T1000 (cell line): ENCODE results near the gene SHISA7.

Source experiments
- DNase-seq: peaks from one replicate; lab custom pipeline; 2025; ENCODE audit warnings: mixed read lengths; lab: John Stamatoyannopoulos, UW

Gene SHISA7

DNA sequence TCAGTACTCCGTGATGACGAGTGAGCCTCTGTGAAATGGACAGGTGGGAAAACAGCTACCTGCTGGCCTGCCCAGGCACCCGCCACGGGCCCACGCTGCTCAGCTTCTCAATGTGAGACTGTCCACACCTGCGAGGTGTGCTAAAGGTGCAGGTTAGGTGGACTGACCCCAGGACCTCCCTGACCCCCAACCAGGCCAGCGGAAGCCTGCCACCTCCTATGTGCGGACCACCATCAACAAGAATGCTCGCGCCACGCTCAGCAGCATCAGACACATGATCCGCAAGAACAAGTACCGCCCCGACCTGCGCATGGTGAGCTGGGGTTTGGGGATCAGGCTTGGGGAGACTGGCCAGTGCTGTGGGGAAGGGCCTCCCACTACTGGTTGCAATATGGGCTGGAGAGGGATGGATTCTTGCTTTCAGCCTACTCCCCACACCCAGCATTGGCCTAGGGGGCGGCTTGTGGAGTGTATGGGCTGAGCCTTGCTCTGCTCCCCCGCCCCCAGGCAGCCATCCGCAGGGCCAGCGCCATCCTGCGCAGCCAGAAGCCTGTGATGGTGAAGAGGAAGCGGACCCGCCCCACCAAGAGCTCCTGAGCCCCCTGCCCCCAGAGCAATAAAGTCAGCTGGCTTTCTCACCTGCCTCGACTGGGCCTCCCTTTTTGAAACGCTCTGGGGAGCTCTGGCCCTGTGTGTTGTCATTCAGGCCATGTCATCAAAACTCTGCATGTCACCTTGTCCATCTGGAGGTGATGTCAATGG is 55.2 kb downstream of the SHISA7 start:
- DNase-seq: no peak

GRCh38 chr19:55386493-55386971 is 56.6 kb downstream of the SHISA7 start:
- no peak for DNase-seq

DNA sequence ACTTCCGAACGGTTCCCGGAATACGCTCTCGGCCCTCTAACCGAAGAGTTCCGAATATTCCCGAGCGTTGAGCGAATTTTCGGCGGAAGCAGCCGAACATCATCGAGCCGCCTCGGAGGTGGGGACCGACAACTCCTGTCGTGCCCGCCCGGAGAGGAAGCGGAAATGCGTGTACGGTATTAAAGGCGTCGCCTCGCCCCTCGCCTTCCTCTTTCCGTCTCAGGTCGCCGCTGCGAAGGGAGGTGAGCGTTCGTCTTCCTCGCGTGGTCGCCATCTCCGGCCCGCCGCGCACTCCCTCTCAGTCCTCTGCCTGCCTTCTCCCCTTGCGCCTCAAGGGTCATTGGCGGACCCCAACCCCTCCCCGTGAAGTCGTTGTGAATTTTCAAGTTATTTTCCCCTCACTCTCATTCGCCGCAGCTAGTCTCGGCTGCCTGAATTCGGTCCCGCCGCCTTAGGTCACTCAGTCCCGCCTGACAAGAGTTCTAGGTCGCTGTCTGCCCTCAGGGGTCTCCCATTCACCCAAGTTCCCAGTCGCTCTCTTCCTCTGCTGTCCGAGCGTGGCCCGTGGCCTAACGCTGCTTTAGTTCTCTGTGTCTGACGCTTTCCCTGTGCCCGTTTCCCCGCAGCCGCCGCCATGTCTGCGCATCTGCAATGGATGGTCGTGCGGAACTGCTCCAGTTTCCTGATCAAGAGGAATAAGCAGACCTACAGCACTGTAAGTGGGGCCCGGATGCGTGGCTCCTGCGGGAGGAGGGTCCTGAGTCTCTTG is 57.2 kb downstream of the SHISA7 start, which contains the start of gene RPL28:
Gene RPL28, plus strand, starts transcription at position 209 of the 769 bp plus-strand sequence. Its CDS starts 426 bp downstream, at position 635.
- DNase-seq: peak; percentile 95

DNA sequence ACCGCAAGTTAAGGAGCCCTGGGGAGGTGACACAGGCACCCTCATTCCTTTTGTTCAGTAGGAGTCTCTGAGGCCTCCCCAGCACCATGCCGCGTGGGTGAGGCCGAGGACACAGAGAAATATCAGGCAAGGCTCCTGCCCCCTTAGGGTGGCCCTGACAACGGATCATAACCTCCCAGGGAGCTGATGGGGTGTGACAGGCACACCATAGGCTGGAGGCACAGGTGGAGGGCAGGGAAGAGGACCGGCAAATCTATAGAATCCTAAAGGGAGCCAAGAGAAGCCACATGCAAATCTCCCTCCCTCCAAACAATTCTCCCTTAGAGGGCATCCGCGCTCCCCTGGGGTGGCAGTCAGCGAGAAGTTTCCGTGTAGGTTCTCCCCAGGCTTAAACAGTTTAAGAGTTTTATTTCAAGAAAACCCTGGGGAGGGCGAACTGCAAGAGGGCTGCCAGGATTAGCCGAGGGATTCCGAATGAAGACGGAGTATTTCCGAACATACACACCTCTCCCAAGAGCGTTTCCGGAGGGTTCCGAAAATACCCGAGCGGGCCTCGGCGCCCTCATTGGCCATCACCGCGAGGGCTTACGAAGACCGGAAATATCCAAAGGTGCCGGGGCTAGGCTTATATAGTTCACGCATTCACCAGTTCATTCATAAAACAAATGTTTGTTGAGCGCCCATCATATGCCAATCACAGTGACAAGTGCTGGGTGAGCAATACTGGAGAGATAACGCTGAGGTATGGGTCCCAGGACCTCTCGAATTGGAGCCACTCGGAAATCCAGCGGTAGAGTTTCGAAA is 58.0 kb downstream of the SHISA7 start:
- DNase-seq: peak; percentile 88

DNA sequence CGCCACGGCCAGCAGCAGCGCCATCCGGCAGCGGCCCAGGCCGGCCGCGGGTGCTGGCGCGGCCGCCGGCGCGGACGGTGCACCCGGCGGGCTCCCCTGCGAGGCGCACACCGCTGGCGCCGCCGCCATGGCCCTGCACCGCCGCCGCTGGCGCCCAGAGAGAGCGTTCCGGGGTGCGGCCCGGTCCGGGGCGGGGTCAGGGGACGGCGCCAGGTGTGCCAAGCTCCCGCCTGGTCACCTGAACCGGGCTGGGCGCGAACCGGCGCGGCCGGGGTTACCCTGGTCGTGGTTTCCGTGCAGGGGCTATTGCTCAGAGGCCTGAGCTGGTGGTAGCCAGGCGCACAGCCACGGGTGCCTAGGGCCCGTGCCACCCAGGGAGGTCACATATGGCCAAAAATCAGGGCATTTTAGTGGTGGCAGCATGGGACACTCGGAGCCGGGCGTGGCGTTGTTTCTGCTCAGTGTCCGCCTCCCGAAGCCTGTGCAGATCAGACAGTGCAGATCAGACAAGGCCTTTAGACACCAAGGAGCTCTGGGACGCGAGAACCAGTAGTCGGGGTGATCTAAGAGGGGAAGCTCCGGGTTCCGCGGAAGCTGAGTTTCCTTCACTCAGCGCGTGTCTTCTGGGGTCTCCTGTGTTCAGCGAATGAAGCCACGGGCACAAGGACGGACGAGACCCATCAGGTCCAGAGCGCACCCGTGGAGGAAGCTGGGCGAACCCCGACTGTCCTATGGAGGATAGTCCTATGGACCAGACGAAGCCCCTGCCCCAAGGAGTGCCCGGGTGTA is 58.8 kb downstream of the SHISA7 start, which contains the start of gene TMEM238:
Gene TMEM238, minus strand, starts transcription at position 162 of the 789 bp plus-strand sequence. Its CDS starts 33 bp downstream, at position 129.
- DNase-seq: no peak

DNA sequence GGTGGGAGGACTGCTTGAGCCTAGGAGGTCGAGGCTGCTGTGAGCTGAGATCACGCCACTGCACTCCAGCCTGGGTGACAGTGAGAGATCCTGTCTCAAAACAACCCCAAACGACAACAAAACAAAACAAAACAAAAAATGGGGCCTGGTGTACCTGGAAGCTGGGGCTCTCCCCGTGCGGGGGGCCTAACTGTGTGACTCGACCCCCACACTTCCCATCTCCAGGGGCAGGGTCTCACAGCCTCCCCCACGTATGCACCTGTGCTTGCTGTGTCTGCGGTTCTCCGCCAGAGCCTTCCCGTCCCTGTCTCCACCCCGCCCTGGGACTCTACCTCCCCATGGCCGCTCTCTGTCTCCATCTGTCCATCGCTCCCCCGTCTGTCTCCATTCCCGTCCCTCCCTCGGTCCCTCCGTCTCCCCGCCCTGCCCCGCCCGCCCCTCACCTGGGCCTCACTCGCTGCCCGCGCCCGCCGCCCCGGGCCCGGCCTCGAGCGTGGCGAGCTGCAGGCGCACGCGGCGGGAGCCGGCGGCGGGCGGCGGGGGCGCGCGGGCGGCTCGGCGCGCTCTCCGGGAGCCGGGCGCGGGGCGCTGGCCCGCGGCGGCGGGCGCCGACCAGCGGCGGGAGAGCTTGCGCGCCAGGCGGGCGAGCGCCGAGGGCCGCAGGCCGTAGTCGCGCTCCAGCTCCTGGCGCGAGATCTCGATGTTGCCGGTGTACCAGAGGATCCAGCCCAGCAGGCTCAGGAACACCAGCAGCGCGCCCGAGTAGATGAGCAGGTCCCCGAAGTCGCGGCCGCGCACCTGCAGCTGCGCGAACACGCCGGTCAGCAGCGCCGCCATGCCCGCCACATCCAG is 59.6 kb downstream of the SHISA7 start:
- DNase-seq: peak; percentile 25

GRCh38 chr19:55382522-55383054 is 60.5 kb downstream of the SHISA7 start:
- no peak for DNase-seq

DNA sequence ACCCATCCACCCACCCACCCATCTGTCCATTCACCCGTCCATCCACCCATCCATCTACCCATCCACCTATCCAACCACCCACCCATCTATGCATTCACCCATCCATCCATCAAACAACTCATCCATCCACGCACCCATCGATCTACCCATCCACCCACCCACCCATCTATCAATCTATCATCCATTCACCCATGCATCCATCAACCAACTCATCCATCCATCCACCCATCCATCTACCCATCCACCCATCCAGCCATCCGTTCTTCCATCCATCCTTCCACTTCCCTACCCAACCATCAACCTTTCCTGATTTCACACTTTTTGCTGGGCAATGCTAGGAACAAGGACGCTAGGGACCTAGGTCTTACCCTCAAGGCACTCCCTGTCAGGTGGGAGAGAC is 61.1 kb downstream of the SHISA7 start:
- no peak for DNase-seq

DNA sequence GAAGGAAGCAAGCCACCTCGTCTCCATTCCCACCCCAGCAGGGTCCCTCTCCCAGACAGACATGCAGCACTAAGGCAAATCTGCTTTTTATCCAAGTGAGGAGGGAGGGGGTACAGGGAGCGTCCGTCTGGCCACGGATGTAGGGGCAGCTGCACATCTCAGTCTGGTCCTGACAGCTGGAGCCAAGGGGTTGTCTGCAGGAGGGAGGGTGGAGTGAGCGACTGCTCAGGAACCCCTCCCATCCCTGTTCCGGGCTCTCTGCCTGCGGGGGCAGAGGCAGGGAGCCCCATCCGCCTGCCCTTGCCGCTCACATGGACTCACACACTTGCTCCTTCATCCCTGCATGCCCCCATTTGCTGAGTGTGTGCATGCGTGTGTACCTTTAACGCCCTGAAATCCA is 63.9 kb downstream of the SHISA7 start:
- no peak for DNase-seq
